ENCODE data around the gene PEX10.
"Not testable (repeated sequence)": the region's sequence is repeated elsewhere in the genome, so short reads cannot be mapped to it uniquely, and the experiment has no call there.

The PEX10 gene

DNA sequence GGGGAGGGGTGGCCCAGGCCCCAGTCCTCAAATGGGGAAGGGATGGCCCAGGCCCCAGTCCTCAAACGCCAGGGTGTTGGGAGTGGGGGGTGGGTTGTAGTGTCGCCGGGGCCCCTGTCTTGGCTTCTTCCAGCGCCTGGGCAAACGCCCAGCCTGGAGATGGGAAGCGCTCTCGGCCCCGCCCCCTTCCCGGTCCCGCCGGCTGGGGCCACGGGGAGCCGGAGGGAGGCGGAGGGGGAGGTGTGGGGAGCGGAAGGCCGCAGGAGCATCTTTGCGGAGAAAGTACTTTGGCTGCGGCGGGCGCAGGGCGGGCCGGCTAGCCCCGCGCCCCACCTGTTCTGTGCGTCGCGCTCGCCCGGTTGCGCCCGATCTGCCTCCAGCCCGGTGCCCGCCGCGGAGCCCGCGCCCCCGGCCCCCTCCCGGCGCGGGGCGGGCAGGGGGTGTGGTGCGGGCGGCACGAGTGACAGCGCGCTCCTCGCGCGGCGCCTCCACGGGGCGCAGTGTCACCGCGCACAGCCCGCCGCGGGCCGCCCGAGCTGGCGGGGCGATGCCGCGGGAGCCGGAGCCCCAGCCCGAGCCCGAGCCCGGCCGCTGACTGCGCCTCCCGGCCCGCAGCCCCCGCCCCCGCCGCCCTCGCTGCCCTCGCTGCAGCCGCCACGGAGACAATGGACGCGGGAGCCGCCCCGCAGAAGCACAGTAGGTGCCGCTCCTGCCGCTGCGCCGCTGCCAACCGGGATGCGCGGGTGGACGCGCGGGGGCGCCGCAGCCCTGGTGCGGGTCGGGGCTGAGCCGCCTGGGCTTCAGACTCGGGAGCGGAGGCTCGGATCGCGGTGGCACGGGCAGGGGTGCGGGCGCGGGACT lies 31.1 kb upstream of the PEX10 start:
- DNase-seq = no peak

DNA sequence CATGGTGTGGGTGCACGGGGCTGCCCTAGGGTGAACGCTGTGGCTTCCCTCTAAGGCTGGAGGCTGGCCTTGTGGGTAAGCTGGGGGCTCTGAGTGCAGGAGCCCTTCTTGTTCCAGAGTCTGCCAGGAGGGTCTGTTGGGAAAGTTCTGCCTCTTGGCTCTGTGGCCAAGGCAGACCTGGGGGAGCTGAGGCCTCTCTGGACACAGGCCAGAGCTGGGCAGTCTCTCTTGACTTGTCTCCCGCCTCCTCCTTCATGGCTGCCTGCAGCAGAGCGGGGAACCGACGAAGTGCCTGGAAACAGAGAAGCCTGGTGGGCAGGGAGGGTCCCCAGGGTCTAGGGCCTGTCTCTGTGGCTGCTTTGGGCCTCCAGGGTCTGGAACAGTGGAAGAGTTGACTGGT lies 30.3 kb upstream of the PEX10 start:
- no peak for DNase-seq

GRCh38 chr1:2441746-2442145 lies 29.4 kb upstream of the PEX10 start:
- no peak for DNase-seq

DNA sequence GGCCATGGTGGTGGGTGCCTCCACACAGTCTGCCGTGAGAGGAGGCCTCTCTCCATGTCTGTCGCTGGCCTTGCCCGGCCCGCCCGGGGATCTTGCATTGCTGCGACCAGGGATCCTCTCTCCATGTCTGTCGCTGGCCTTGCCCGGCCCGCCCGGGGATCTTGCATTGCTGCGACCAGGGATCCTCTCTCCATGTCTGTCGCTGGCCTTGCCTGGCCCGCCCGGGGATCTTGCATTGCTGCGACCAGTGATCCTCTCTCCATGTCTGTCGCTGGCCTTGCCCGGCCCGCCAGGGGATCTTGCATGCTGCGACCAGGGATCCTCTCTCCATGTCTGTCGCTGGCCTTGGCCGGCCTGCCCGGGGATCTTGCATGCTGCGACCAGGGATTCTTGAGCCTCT lies 28.0 kb upstream of the PEX10 start:
- not testable (repeated sequence) for DNase-seq

DNA sequence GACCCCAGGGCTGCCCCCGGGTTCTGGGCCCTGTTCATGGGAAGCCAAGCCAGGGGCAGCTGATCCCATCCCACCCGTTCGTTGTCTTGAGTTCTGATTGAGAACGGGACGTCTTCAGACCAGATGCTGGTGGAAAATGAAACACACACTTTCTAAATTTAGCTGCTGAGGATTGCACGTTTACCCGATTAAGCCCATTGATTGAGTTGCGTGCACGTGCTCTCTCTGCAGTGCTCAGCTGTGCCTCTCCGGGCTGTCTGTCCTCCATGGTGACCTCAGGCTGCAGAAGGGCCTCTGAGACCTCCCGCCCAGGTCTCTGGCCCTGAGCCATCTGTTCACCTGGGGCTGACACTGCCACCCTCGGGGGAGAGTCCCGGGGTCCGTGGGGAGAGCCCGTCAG lies 27.0 kb upstream of the PEX10 start:
- DNase-seq = no peak

DNA sequence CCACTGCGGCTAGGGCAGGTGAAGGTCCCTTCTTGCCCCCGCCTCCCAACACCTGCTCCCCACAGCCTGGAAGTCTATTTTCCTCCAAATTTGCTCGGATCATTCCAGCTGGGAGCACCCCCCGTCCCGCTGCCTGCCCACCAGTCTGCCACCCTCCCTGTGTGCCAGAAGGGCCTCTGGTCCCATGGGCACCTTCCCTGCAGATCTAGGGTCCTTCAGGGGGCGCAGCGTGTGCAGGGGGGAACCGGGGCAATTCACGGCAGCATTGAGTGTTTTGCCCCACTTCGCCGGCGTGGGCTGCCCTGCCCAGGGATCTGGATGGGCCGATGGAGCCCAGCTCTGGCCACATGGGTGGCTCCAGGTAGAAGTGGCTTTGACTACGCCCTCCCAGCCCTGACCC lies 26.3 kb upstream of the PEX10 start:
- no peak for DNase-seq

DNA sequence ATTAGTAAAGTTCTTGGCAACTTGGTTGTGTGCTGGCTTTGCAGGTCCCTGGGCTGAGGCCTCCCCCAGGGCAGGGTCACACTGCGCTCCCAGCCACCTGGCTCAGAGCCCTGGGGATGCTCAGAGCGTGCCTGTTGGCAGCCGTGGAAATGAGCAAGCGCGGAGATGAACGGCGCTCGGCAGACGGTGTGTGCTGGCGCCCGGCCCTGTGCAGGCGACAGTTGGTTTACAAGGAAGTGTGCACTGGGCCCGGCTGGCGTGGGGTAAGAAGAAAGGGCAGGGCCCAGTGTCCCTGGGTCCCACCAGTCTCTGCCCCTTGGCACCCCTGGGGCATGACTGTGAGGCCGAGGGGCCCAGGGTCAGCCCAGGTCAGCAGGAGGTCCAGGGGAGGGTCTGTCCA lies 25.7 kb upstream of the PEX10 start:
- no peak for DNase-seq

- DNase-seq = no peak
Observed at GRCh38 chr1:2437617-2438016, 25.3 kb upstream of the PEX10 start.

- DNase-seq = no peak
Observed at GRCh38 chr1:2436876-2437275, 24.5 kb upstream of the PEX10 start.

- DNase-seq = no peak
Observed at GRCh38 chr1:2435746-2436355, 23.5 kb upstream of the PEX10 start.

DNA sequence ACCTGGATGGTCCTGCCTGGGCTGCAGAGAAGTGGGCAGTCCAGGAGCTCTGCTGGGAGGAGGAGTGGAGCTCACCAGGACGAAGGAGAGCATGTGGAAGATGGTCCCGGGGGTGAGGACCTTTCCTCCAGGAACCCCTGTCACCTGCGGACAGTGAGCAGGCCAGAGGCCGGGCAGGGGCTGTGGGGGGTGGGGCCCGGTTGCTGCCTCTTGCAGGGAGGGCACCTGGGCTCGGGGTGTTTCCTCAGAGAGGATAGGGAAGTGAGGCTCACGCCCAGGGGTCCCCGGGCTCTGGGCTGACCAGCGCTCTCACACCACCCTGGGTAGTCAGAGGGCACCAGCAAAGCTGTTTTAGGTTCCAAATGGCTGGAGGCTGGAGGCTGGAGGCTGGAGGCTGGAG lies 22.7 kb upstream of the PEX10 start:
- no peak for DNase-seq

GRCh38 chr1:2433936-2434655 lies 21.7 kb upstream of the PEX10 start:
- no peak for DNase-seq

DNA sequence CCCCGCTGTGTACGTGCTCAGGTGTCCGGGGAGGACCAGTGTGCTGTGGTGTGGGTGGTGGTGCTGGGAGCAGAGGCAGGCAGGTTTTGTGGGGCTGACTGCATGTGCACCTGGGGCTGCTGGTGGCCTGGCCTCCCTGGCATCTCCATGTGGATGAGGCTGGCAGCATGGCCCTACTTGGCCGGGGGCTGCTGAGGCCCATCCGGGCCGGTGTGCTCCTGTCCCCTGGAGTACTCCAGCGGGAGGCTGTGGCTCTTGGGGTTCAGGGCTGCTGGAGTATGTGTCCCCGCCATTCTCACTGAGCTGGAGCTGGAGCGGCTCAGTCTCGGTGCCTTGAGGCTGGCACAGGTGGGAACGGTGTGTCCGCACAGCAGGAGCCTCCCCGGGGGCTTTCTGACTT lies 20.8 kb upstream of the PEX10 start:
- DNase-seq = no peak

DNA sequence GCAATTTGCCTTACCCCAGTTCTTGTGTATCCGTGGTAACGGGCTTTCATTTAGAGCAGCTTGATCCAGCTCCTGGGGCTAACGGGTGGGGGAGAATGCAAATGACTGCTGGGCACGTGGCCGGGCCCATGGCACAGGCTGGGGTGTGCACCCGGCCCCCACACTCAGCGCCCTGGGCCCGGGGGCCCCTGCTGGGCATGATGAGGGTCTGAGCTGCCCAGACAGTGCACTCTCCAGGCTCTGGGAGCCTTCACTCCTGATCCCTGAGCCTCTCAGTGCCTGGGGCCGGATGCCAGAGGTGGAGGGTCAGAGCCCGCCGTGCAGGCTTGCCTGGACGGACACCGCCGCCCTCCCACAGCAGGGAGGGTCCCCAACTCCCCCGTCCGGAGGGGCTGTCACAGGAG lies 20.1 kb upstream of the PEX10 start:
- no peak for DNase-seq

DNA sequence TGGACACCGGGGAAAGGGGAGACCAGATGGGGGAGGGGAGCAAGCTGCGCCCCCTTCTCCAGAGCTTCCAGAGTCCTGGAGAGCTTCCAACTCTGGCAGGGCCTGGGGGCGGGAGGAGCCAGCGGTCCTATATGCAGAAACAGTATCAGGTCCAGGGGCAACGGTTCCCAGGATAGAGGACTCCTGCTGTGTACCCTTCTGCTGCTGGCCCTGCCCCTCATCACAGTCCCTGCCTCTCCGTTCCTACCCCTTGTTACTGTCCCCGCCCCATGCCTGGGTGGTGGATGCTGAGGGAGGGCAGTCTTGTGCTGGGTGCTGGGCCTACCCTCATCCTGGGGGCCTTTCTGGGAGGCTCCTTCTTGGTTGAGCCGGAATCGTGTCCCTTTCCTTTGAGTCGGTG lies 19.2 kb upstream of the PEX10 start:
- DNase-seq = no peak

GRCh38 chr1:2431103-2431502 lies 18.7 kb upstream of the PEX10 start:
- no peak for DNase-seq

DNA sequence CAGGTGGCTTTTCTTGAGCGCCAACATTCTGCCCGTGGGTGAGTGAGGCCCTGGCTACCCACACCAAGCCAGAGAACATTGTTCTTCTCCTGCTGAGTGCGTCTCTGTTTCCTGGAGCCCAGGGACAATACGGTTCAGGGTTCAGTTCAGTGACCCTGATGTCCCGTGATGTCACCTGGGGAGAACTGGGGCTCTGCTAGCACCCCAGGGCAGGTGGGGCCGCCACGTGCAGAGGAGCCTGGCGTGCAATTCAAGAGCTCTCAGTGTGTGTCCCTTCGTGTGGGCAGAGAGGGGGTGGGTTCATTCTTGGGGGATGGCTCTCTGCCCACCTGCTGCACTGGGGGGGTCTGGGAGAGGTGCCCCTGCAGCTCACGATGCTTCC lies 18.2 kb upstream of the PEX10 start:
- no peak for DNase-seq

DNA sequence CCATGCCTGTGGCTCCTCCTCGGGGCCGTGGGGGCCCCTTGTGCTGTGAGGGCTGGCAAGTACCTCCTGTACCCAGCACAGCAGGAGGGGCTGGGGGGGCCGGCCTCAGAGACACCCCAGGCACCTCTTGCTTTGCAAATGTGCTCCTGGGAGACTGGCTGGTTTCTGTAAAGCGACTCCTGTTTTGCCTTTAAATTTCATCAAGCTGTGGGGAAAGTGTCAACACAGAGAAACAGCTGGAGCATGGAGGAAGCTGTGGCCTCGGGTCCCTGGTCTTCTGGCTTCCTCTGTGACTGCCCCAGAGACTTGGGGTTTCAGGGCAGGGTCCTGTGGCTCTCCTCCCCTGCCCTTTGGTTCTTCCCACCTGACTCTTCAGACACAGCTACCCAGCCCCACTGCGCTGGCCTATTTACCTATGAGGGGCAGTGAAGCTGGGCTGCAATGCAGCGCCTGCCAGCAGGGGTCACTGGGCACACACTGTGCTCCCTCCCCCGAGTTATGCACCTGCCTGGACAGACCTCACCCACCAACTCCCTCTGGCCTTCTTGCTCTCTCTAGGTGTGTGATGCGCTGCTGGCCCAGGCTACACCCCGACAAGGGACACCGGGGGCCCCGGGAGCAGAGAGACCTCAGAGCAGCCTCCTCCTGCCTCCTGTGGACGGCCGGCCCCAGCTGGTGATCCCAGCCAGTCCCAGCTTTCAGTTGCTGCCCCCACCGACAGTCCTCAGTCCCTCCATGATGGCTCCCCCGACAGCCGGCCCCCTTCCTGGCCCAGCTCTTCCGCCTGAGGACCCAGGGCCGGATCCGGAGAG lies 17.6 kb upstream of the PEX10 start:
- DNase-seq = peak in 1 of 2 donors; percentile 6

GRCh38 chr1:2428490-2428889 lies 16.1 kb upstream of the PEX10 start:
- no peak for DNase-seq

GRCh38 chr1:2427976-2428375 lies 15.6 kb upstream of the PEX10 start:
- no peak for DNase-seq

- no peak for DNase-seq
Observed at GRCh38 chr1:2427051-2427450, 14.7 kb upstream of the PEX10 start.

GRCh38 chr1:2426540-2426939 lies 14.2 kb upstream of the PEX10 start:
- no peak for DNase-seq

DNA sequence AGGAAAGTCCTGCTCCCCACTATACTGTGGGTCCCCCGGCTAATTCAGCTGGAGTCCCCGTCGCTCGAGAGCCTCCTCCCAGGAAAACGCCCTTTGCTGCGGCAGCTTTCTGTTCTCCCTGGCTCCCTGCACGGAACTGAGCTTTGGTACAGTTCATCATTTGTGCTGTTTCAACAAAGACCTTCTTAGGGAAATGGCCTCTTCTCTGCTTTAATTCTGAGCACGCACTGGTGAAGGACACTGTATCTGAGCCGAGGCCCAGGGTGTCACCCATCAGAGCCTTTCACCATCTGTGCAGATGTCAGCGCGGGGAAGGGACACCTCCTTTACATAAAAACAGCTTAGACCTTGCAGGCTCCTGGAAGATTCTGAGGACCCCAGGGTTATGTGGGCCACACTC lies 13.5 kb upstream of the PEX10 start:
- no peak for DNase-seq
